SK-N-SH (cell line): ENCODE results near the gene GPNMB. TPM values are rescaled to one million over a fixed set of nuclear protein-coding genes. Genes with fewer than 3 reads are reported as not detected.

Source experiments
- CTCF ChIA-PET: fragments of 300-600, 350-600 bp; formaldehyde crosslinking; extraction: SDS; loops from one replicate; lab custom pipeline; 2021; lab: Yijun Ruan, JAX
- POLR2A ChIA-PET: fragments of 350-600 bp; sonication (Branson Sonifier 250); formaldehyde crosslinking; extraction: SDS; loops from one replicate; lab custom pipeline; 2020; ENCODE audit warnings: antibody characterized with exemption, inconsistent platforms; lab: Yijun Ruan, JAX
- DNase-seq: peaks from one replicate; pipeline ENCODE4 v3.0.0; 2012
- H2AFZ ChIP-seq: fragments of 200-600 bp; sonication (generic); 2 replicates; pipeline ENCODE4 v1.8.1; 2016; ENCODE audit warnings: antibody characterized with exemption, mild to moderate bottlenecking, low read depth
- H3F3A ChIP-seq: fragments of 200-600 bp; sonication (generic); replicated peaks from 2 replicates; pipeline ENCODE3; 2016; ENCODE audit warnings: antibody characterized with exemption, mild to moderate bottlenecking; ENCODE audit not compliant: insufficient read depth
- H3K27ac ChIP-seq, 2 experiments: fragments of 200-500 bp in 1 of 2; fragments of 200-600 bp in 1 of 2; sonication (Bioruptor generic) in 1 of 2; sonication (generic), shearing (Covaris generic) in 1 of 2; 2 replicates each; pipeline versions ENCODE4 v1.5.1 to v1.6.1; 2014 to 2016; ENCODE audit warnings: low read depth in 2 of 2, inconsistent platforms in 1 of 2, low read length in 1 of 2, mild to moderate bottlenecking in 1 of 2, mixed read lengths in 1 of 2
- H3K27me3 ChIP-seq: fragments of 200-600 bp; sonication (generic), shearing (Covaris generic); 2 replicates; pipeline ENCODE4 v1.6.1; 2016; ENCODE audit warnings: mixed run types; ENCODE audit not compliant: insufficient read depth
- H3K36me3 ChIP-seq, 2 experiments: fragments of 200-500 bp in 1 of 2; fragments of 200-600 bp in 1 of 2; sonication (Bioruptor generic) in 1 of 2; sonication (generic) in 1 of 2; replicated peaks in 1 of 2; 2 replicates each; pipeline versions ENCODE3 to v1.5.1; 2014 to 2016; ENCODE audit warnings: low read length in 1 of 2, mild to moderate bottlenecking in 1 of 2; ENCODE audit not compliant: insufficient read depth in 2 of 2, control insufficient read depth in 1 of 2
- H3K4me1 ChIP-seq, 2 experiments: fragments of 200-500 bp in 1 of 2; fragments of 200-600 bp in 1 of 2; sonication (Bioruptor generic) in 1 of 2; sonication (generic), shearing (Covaris generic) in 1 of 2; 2 replicates each; pipeline versions ENCODE4 v1.5.1 to v1.6.1; 2014 to 2016; ENCODE audit warnings: low read depth in 1 of 2, low read length in 1 of 2, mixed run types in 1 of 2; ENCODE audit not compliant: insufficient read depth in 2 of 2, control insufficient read depth in 1 of 2
- H3K4me2 ChIP-seq: fragments of 200-600 bp; sonication (generic), shearing (Covaris generic); 2 replicates; pipeline ENCODE4 v1.6.1; 2017; ENCODE audit warnings: mixed run types
- H3K4me3 ChIP-seq, 2 experiments: fragments of 200-500 bp in 1 of 2; fragments of 200-600 bp in 1 of 2; sonication (Bioruptor generic) in 1 of 2; sonication (generic), shearing (Covaris generic) in 1 of 2; 2 replicates each; pipeline versions ENCODE4 v1.5.1 to v1.8.1; 2014 to 2016; ENCODE audit warnings: low read depth in 2 of 2, inconsistent platforms in 1 of 2, low read length in 1 of 2, mild to moderate bottlenecking in 1 of 2, mixed read lengths in 1 of 2, moderate library complexity in 1 of 2
- H3K79me2 ChIP-seq: fragments of 200-600 bp; sonication (generic); 2 replicates; pipeline ENCODE4 v1.8.1; 2017; ENCODE audit warnings: mild to moderate bottlenecking; ENCODE audit not compliant: insufficient read depth
- H3K9ac ChIP-seq: fragments of 200-600 bp; sonication (generic); 2 replicates; pipeline ENCODE4 v1.6.1; 2017; ENCODE audit warnings: mixed run types
- H3K9me2 ChIP-seq: fragments of 200-600 bp; sonication (generic); 2 replicates; pipeline ENCODE4 v1.6.1; 2017; ENCODE audit warnings: mixed run types
- H3K9me3 ChIP-seq: fragments of 200-600 bp; sonication (generic); 2 replicates; pipeline ENCODE4 v1.6.1; 2017; ENCODE audit warnings: mixed run types, mild to moderate bottlenecking, moderate library complexity
- H4K20me1 ChIP-seq: fragments of 200-600 bp; sonication (generic); 2 replicates; pipeline ENCODE4 v1.6.1; 2017; ENCODE audit warnings: mild to moderate bottlenecking, mixed run types; ENCODE audit not compliant: insufficient read depth
- ELF1 ChIP-seq: IDR thresholded peaks from 2 replicates; pipeline ENCODE4 v1.4.0; 2012
- EP300 ChIP-seq, 2 experiments: IDR thresholded peaks; 2 replicates each; pipeline versions ENCODE4 v1.4.0 to v1.6.1; 2012; ENCODE audit warnings: borderline replicate concordance in 1 of 2, low read depth in 1 of 2, low read length in 1 of 2
- FOXJ3 ChIP-seq: sonication (generic); formaldehyde crosslinking; IDR thresholded peaks from 2 replicates; pipeline ENCODE4 v1.5.1; 2020; ENCODE audit warnings: mild to moderate bottlenecking, missing genetic modification reagents
- FOXM1 ChIP-seq: IDR thresholded peaks from 2 replicates; pipeline ENCODE4 v1.4.0; 2012; ENCODE audit warnings: low read depth, mild to moderate bottlenecking
- GATA2 ChIP-seq: sonication (generic); formaldehyde crosslinking; IDR thresholded peaks from 2 replicates; pipeline ENCODE4 v1.5.0; 2020; ENCODE audit warnings: mild to moderate bottlenecking, missing genetic modification reagents
- POLR2AphosphoS5 ChIP-seq: IDR thresholded peaks from 2 replicates; pipeline ENCODE4 v1.6.1; 2012; ENCODE audit warnings: low read depth, low read length
- RFX5 ChIP-seq: IDR thresholded peaks from 2 replicates; pipeline ENCODE4 v1.6.1; 2012; ENCODE audit warnings: mild to moderate bottlenecking, improper control_type of control experiment, low read length
- SMC3 ChIP-seq: IDR thresholded peaks from 2 replicates; pipeline ENCODE4 v1.6.1; 2012; ENCODE audit warnings: low read depth, low read length, improper control_type of control experiment
- TAF1 ChIP-seq: IDR thresholded peaks from 2 replicates; pipeline ENCODE4 v1.6.1; 2012; ENCODE audit warnings: low read depth, mild to moderate bottlenecking, low read length, moderate library complexity, borderline replicate concordance
- TCF12 ChIP-seq: IDR thresholded peaks from 2 replicates; pipeline ENCODE4 v1.4.0; 2012
- TEAD4 ChIP-seq: IDR thresholded peaks from 2 replicates; pipeline ENCODE4 v1.4.0; 2012; ENCODE audit warnings: mild to moderate bottlenecking, borderline replicate concordance; ENCODE audit not compliant: insufficient read depth
- WGBS: methylation state at CpG from one replicate; pipeline ENCODE4 v1.1.6; 2017; ENCODE audit warnings: low lambda C conversion rate; 5-methylcytosine and 5-hydroxymethylcytosine counted together
- polyA plus RNA-seq, 3 experiments: library from polyadenylated mRNA; depleted of rRNA; stranded (reverse); fragments of >200 nt; gene quantifications; 2 replicates each; pipeline ENCODE4 v1.2.3, GENCODE V29; 2012
- TF ChIP-seq, protein P1 (sequence below): IDR thresholded peaks from 2 replicates; pipeline ENCODE4 v1.4.0; 2012; ENCODE audit warnings: low read depth, borderline replicate concordance
- TF ChIP-seq, protein P2 (sequence below): IDR thresholded peaks from 2 replicates; pipeline ENCODE4 v1.6.1; 2012; ENCODE audit warnings: mild to moderate bottlenecking, low read depth, low read length, moderate library complexity

The GPNMB gene
- polyA plus RNA-seq, 1 of the 3 experiments (the other 2 are of a cell fraction), result 13.8 TPM

DNA sequence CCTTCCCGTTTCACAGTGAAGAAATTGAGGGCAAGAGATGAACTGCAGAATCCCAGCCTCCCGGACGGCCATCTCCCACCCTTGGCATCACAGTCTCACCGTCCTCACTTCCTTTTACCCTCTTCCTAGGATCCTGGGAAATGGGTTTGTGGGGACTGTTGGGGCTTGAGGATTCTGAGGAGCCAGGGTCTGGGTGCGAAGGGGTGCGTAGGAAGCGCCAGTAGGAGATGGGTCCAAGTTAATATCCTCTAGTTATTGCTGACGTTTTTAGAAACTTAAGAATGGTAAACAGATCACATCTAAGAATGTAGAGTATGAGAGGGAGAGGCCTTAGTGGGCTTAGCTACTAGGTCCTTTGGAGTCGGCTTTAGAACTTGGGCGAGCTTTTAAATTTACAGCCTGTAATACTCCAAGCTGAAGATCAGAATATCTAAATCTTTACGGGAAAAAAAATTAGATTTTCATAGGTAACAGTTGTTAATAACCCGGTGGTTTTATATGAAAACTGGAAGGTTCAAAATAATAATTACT is 53.3 kb downstream of the GPNMB start:
- peaks cover 57% of the 10 kb centered on the region for H3K79me2 ChIP-seq
- POLR2A ChIA-PET, result interaction anchor here (1.5 kb wide), 1 partner anchor 9 kb away, joined by 4 read pairs; no protein-coding TSS in a partner anchor

DNA sequence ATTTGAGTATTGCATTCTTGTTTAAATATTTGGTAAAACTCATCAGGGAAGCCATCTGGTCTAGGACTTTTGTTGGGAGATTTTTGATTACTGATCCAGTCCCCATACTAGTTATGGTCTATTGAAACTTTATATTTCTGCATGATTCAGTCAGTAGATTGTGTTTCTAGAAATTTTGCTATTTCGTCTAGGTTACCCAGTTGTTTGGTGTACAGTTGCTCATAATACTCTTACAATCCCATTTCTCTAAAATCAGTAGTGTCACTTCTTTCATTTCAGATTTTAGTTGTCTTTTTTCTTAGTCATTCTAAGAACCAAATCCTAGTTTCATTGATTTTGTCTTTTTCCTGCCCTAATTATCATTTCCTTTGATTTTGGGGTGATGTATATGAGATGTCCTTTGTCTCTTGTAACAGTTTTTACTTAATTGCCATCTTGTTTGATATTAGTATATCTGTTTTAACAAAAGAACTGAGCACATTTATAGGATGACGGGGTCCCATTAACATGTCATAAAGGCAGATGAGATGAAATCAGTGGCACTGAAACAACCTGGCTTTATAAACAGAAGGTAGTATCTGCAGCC is 60.5 kb downstream of the GPNMB start:
- TF ChIP-seq TEAD4 (no peak), FOXJ3 (CRISPR knock-in tag) (no peak), RFX5 (no peak), GATA2 (CRISPR knock-in tag) (no peak), FOXM1 (no peak), ELF1 (no peak), POLR2AphosphoS5 (no peak)
- TF ChIP-seq, protein P1, sequence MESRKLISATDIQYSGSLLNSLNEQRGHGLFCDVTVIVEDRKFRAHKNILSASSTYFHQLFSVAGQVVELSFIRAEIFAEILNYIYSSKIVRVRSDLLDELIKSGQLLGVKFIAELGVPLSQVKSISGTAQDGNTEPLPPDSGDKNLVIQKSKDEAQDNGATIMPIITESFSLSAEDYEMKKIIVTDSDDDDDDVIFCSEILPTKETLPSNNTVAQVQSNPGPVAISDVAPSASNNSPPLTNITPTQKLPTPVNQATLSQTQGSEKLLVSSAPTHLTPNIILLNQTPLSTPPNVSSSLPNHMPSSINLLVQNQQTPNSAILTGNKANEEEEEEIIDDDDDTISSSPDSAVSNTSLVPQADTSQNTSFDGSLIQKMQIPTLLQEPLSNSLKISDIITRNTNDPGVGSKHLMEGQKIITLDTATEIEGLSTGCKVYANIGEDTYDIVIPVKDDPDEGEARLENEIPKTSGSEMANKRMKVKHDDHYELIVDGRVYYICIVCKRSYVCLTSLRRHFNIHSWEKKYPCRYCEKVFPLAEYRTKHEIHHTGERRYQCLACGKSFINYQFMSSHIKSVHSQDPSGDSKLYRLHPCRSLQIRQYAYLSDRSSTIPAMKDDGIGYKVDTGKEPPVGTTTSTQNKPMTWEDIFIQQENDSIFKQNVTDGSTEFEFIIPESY, result no peak
- TF ChIP-seq, protein P2, sequence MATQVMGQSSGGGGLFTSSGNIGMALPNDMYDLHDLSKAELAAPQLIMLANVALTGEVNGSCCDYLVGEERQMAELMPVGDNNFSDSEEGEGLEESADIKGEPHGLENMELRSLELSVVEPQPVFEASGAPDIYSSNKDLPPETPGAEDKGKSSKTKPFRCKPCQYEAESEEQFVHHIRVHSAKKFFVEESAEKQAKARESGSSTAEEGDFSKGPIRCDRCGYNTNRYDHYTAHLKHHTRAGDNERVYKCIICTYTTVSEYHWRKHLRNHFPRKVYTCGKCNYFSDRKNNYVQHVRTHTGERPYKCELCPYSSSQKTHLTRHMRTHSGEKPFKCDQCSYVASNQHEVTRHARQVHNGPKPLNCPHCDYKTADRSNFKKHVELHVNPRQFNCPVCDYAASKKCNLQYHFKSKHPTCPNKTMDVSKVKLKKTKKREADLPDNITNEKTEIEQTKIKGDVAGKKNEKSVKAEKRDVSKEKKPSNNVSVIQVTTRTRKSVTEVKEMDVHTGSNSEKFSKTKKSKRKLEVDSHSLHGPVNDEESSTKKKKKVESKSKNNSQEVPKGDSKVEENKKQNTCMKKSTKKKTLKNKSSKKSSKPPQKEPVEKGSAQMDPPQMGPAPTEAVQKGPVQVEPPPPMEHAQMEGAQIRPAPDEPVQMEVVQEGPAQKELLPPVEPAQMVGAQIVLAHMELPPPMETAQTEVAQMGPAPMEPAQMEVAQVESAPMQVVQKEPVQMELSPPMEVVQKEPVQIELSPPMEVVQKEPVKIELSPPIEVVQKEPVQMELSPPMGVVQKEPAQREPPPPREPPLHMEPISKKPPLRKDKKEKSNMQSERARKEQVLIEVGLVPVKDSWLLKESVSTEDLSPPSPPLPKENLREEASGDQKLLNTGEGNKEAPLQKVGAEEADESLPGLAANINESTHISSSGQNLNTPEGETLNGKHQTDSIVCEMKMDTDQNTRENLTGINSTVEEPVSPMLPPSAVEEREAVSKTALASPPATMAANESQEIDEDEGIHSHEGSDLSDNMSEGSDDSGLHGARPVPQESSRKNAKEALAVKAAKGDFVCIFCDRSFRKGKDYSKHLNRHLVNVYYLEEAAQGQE, result no peak

More for the DNA sequence above, 53.3 kb downstream of the GPNMB start:
- H3K27me3 ChIP-seq, result no peaks in the 10 kb centered on the region
- TF ChIP-seq, protein P1, result no peak
- TF ChIP-seq EP300 (IDR thresholded peaks at IDR 0.05; ENCODE audit: borderline replicate concordance in 1 of 2, low read depth in 1 of 2, low read length in 1 of 2), result no peak
- no peak for TF ChIP-seq TCF12
- no peak for TF ChIP-seq SMC3
- no peak for TF ChIP-seq TAF1
- no peaks in the 10 kb centered on the region for H3K9me2 ChIP-seq
- peak; percentile 56 for DNase-seq
- H3K27ac ChIP-seq, result peak overlapping the region; percentile 74 to 77
- peak overlapping the region; percentile 89 for H2AFZ ChIP-seq
- 3% methylated on average over 12 of the region's 12 CpGs for WGBS
- H3K9ac ChIP-seq, result peak overlapping the region; percentile 91
- H3K36me3 ChIP-seq, result peaks cover 10 to 39% of the 10 kb centered on the region in 2 experiments
- no peaks in the 10 kb centered on the region for H3K9me3 ChIP-seq
- H4K20me1 ChIP-seq, result no peaks in the 10 kb centered on the region; the same call in 1 of the 2 replicates
- H3K4me2 ChIP-seq, result peak overlapping the region; percentile 97
- peak overlapping the region; percentile 85 to 100 for H3K4me3 ChIP-seq
- peaks cover 7% of the 10 kb centered on the region for H3F3A ChIP-seq
- CTCF ChIA-PET, result interaction anchor here (1.4 to 2.7 kb wide), 3 partner anchors 24 to 115 kb away, joined by 4 to 8 read pairs (median 7); no protein-coding TSS in a partner anchor
- peaks cover 8 to 20% of the 10 kb centered on the region in 2 experiments; a peak in 3 of 4 replicates for H3K4me1 ChIP-seq

More for the DNA sequence above, 60.5 kb downstream of the GPNMB start:
- POLR2A ChIA-PET, result no interaction called here
- Histone ChIP-seq H3K9ac (no peak overlapping the region), H3K27ac (no peak overlapping the region), H3F3A (peaks cover 35% of the 10 kb centered on the region), H3K36me3 (peaks cover 70 to 97% of the 10 kb centered on the region in 2 experiments), H3K79me2 (peaks cover 80% of the 10 kb centered on the region), H3K4me3 (no peak overlapping the region), H4K20me1 (peaks cover 12% of the 10 kb centered on the region), H2AFZ (no peak overlapping the region), H3K9me2 (no peaks in the 10 kb centered on the region), H3K4me2 (no peak overlapping the region), H3K4me1 (no peaks in the 10 kb centered on the region), H3K27me3 (no peaks in the 10 kb centered on the region), H3K9me3 (no peaks in the 10 kb centered on the region)
- CTCF ChIA-PET, result no interaction called here
- 96% methylated on average over 2 of the region's 2 CpGs for WGBS
- no peak for DNase-seq
